Non-pigmented ciliary epithelial cell (primary cell): ENCODE data around the gene SLC35D2.
"Not testable (repeated sequence)": the region's sequence is repeated elsewhere in the genome, so short reads cannot be mapped to it uniquely, and the experiment has no call there.

Experiments
- DNase-seq: peaks from one replicate; pipeline ENCODE4 v3.0.0-alpha.2; 2010; ENCODE audit warnings: low read depth

The SLC35D2 gene

DNA sequence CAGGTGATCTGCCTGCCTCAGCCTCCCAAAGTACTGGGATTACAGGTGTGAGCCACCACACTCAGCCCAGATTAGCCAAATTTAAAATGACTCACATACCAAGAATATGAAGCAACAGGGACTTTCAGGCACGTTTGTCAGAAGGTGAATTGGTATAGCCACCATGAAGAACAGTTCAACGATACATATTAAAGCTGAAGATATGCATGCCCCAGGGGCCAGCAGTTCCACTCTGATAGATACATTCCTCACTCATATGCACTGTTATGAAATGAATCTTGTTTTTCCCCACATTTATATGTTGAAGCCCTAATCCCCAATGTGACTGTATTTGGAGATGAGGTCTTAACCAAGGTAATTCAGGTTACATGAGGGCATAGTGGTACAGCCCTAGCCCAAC lies 22.5 kb downstream of the SLC35D2 start:
- no peak for DNase-seq

DNA sequence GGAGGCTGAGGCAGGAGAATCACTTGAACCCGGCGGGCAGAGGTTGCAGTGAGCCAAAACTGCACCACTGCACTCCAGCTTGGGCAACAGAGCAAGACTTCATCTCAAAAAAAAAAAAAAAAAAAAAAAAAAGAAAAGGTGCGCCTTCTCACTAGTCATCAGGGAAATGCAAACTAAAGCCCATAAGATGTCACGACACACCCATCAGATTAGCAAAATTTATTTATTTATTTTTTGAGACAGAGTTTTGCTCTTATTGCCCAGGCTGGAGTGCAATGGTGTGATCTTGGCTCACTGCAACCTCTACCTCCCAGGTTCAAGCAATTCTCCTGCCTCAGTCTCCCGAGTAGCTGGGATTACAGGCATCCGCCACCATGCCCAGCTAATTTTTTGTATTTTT lies 23.0 kb downstream of the SLC35D2 start:
- DNase-seq: not testable (repeated sequence)

DNA sequence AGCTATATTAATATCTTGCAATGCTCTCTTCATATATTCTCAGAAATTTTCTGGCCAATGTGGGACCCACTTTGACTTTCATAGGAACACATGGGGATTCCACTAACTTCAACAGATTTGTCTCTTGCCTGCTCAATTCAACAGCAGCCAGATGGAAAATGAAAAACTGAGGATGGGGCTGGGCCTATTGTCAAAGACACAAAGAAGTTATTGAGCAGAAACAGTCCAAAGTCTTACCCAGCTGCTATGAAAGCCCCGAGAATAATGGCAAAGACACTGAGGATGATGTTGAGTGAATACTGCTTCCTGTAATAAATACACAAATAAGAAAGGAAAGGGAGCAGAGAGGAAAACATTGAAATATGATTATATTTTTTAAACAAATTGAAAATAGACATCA lies 32.6 kb downstream of the SLC35D2 start:
- no peak for DNase-seq

DNA sequence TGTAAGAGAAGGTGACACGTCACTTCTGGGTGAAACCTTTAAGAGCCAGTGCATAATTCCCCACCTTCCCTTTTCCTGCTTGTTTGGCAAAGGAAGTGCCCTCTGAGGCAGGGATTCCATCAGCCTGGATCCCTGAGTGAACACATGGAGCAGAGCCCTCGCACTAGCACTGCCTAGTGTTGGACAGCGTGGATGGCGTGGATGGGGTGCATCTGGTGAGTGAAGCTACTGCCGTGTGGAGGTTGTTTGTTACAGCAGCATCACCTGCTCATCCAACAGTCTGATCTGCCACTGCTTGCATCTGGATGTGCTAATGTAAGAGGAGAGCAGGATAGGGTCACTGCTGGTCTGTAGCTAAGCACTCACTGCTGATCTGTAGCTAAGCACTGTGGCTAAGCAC lies 35.2 kb downstream of the SLC35D2 start:
- no peak for DNase-seq

DNA sequence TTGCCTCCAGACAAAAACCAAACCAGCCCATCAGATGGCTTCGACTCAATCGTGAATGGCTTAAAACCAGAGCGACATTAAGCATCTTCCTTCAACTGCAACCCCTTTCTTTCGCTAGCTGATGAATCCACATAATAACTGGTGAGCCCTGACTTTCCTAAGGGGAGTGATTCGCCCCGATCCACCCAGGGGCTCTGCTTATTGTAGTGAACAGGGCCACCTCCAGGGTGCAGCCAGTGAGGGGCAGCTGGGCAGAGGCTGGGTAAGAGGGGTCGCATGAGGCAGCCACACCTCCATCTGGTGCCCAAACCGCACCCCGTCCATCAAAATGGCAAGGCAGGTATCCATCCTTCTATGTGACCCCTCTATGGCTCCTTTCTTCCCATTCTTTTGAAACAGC lies 38.0 kb downstream of the SLC35D2 start:
- DNase-seq: no peak

DNA sequence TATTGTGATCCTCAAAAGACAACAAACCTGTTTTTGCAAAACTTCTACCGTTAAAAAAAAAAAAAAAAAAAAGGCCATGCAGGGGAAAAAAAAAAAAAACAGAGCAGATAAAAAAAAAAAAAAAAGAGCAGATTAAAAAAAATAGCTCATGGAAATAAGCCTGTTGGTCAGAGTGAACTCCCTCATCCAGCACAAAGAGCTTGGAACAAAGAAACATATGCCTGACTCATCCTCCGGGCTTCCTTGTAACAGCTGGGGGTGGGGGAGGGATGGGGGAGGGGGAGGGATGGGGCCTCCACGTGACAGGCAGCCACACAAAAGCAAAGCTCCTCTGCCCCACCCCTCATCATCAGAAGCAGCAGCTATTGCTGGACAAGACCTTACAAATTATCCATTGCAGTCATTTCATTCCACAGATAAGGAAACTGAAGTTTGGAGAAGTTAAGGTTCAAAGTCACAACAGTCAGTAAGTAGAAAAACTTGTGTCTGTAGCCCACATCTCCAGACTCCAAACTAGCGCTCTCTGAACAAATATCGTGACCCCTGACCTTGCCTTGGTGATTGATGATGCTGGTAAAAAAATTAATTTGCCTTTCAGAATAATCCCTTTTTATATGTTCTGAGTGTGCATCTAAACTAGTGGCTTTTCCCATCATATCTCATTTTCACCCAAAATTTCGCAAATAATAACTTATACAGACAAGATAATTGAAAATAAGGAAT lies 38.9 kb downstream of the SLC35D2 start:
- peak; percentile 90 for DNase-seq

DNA sequence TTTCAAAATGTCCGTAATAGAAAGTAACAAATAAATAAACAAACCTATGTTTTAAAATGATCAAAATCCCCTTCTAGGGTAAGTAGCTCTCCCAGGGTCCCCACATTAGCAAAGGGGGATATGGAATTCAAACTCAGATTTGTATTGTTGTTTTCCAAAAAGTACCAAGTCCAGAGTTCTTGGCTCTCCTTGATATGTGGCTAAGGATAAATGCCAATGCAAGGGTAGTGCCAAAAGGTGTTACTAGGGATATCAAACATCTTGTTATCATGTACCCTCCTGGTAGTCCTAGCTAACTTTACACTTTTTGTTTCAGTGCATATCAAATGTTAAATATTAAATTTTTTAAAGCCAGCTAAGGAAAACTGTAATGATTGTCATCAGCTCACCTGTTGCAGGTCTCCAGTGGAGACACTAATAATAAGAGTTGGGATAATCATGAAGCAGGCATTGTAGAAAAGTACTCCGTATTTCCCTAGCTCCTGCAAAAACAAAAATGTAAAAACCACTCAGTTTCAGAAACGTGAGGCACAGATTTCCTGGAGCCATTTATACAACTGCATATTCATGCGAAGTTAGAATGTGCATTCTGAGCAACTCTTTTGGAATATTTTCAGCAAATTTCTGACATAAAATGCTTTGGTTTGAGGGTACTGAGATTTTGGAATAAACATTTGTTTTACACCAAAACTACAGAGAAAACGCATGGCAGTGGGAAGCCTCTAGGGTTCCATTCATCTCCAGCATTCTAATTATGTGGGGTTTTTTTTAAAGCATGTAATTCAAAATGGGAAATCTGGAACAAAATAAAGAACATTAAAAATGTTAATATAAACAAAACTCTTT lies 39.8 kb downstream of the SLC35D2 start:
- DNase-seq: no peak

DNA sequence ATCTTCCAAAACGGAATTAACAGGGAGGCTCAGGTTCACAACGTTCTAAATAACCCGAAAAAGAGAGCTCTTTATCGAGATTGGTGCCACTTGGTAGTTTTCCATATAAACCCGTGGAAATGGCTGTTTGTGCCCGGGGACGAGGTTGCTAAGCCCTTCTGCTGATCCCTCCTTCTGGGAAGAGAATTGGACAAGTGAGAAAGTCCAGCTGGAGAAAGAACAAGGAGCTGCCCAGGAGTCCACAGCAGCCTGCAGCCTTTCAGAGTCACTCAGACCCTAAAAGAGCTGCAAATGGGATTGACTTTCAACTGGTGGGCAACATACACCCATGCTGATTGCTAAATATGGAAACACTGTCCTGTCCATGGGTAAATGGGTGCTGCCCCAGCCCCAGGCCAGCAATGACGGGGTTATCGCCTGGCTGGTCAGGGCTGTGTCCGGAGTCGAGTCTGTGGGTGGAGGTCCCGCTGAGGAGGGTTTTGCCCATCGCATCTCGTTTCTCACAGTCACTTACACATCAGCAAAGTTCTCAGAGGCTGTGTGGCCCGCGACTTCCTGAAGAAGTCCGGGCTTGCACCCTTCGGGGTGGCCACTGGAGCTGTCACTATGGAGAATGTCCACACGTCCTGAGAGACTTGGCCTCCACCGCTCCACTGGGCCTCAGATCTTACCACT lies 40.8 kb downstream of the SLC35D2 start:
- no peak for DNase-seq

DNA sequence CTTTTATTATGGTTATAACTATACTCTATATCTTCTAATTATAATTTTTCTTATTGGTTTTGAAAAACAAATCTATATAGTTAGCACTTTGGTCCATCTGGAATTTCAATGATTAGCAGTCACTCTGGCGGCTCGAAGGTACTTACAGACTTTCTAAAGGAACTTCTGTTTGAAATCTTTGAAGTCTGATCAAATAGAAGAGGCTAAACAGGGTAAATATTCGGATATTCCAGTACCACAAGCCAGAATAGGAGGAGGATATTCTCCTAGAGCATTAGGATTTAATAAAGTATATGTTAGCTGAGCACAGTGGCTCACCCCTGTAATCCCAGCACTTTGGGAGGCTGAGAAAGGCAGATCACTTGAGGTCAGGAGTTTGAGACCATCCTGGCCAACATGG lies 42.8 kb downstream of the SLC35D2 start:
- DNase-seq: no peak

DNA sequence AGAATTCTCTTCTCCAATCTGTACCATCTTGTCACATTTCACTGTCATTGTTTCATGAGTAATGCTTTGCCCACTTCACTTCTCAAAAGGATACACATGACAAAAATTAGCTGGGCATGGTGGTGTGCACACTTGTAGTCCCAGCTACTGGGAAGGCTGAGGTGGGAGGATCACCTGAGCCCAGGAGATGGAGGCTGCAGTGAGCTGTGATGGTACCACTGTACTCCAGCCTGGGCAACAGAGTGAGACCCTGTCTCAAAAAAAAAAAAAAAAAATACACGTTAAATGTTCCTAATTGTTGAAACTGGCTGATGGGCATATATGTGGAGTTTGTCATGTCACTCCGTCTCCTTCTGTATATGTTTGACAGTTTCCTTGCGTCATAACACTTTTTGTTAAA lies 45.2 kb downstream of the SLC35D2 start:
- DNase-seq: no peak

DNA sequence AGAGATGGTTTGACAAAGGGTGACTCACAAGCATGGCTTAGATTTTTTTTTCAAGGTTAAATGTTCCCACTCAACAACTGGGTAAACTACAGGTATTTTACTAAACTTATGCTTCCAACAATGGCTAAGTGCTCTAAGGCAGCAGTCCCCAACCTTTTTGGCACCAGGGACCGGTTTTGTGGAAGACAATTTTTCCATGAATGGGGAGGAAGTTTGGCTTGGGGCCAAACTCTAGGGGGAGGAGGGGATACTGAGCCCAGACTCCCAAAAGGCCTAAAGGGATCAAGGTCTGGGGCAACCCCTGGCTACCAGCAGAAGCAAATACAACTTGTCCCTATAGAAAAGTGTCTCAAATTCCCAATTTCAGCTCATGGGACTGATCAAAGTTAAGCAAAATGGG lies 49.6 kb downstream of the SLC35D2 start:
- DNase-seq: no peak

DNA sequence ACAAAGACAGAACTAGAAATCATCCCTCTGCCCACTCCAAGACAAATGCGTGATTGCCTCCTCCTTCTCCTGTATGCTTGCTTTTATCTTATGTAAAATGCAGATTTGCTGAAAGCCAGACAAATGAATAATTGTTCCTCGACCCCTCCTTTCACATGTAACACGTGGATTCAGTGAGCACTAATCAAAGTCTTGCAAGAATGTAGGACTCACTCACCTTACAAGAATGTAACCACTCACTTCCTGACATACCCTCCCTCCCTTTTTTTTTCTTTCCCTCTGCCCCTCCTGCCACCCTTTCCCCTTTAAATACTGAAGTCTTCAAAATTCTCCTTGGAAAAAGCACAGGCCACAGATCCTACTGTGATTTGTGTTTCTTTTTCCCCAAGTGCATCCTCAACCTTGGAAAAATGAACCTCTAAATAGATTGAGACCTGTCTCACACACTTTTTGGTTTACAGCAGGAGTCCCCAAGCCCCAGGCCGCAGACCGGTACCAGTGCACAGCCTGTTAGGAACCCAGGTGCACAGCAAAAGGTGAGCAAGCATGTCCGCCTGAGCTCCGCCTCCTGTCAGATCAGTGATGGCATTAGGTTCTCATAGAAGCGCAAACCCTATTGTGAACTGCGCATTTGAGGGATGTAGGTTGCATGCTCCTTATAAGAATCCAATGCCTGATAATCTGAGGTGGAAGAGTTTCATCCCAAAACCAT lies 52.1 kb downstream of the SLC35D2 start:
- DNase-seq: no peak

DNA sequence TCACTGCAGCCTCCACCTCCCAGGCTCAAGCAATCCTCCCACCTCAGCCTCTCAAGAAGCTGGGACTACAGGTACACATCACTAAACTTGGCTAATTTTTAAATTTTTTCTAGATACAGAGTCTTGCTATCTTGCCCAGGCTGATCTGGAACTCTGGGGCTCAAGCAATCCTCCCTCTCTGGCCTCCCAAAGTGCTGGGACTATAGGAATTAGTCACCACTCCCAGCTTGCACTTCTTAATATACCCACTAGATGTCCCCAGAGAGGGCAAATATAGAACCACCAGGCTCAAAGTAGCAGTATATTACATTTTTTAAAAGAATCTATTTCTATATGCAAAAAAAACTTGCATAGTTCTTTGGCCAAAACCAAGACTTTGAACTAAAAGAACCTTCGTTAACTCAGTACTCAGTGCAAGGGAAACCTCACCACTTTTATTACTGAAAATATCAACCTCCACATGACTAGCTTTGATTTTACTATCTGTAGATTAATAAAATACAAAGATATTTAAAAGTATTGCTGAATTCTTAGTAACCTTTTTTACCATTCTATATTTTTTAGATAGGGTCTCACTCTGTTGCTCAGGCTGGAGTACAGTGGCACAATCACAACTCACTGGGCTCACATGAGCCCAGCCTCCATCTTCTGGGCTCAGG lies 55.7 kb downstream of the SLC35D2 start:
- DNase-seq: no peak

DNA sequence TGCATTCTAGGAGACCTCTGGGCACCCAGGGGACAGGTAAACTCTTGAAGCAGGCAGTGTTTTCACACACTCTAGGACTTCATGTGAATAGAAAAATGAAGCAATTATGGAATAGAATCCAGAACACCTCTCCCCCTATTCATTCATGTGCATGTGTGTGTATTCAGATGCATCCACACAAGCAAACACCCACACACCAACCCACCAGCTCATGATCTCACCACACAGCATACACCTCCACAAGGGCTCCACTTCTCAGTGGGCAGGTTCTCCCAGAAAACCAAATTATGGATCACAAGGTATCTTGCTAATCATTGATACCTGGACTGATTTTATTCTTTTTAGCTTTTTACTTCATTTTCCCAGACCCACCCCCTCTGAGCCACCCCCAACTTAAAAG lies 60.3 kb downstream of the SLC35D2 start:
- no peak for DNase-seq

DNA sequence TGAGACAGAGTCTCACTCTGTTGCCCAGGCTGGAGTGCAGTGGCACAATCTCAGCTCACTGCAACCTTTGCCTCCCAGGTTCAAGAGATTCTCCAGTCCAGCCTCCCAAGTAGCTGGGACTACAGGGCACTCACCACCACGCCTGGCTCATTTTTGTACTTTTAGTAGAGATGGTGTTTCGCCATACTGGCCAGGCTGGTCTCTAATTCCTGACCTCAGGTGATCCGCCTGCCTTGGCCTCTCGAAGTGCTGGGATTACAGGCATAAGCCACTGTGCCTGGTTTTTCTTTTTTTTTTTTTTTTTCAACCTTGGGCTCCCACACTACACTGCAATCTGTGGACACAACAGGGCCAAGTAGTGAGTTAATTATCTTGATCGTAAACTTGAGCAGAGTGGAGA lies 60.8 kb downstream of the SLC35D2 start:
- DNase-seq: not testable (repeated sequence)

DNA sequence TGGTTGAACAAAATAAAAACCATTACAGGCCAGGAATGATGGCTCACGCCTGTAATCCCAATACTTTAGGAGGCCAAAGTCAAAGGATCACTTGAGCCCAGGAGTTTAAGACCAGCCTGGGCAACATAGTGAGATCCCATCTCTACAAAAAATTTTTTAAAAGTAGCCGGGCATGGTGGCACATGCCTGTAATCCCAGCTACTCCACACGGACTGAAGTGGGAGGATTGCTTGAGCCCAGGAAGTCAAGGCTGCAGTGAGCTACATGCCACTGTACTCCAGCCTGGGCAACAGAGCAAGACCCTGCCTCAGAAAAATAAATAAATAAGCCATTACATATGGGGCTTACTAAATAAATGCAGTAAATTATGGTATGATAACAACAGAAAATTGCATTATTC lies 61.3 kb downstream of the SLC35D2 start:
- not testable (repeated sequence) for DNase-seq

DNA sequence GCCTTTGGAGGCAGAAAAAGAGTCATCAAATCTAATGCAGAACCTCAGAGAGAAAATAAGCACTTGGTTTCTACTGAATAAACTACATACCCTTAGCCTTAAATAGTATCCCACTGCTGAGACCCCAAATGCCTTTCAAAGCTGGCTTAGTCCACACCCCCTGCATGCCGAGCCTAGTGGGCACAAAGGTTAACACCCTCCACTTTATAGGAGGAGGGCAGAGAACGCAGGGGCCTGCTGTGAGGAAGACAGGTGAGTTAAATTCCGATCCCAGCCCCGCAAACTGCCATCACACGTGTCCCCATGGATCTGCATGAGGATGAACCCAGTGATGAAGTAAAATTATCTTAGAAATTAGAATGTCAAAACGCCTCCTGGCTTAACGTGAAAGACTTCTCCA lies 62.0 kb downstream of the SLC35D2 start:
- DNase-seq: no peak

DNA sequence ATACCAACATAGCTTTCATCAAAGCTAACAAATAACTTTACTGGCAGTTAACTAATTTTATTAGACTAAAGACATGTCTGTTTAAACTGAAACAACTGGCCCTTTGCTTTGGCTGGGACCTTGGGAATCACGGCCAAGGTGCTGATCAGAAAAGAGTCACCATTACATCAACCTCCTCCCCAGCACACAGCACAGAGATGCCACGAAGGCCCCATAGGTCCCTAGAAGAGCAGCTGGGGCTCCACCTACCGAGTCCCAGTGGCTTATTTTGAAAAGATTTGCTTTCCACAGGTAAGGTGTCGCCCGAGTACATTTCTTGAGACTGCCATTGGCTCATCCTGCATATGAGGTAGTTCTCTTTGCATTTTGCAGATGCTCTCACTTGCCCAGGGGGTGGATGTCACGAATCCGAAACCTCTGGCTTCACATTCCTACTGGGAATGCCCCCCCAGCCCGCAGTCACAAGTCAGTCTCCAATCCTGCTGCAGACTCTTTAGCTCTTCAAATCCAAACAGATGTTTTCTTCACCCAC lies 62.7 kb downstream of the SLC35D2 start:
- DNase-seq: no peak

DNA sequence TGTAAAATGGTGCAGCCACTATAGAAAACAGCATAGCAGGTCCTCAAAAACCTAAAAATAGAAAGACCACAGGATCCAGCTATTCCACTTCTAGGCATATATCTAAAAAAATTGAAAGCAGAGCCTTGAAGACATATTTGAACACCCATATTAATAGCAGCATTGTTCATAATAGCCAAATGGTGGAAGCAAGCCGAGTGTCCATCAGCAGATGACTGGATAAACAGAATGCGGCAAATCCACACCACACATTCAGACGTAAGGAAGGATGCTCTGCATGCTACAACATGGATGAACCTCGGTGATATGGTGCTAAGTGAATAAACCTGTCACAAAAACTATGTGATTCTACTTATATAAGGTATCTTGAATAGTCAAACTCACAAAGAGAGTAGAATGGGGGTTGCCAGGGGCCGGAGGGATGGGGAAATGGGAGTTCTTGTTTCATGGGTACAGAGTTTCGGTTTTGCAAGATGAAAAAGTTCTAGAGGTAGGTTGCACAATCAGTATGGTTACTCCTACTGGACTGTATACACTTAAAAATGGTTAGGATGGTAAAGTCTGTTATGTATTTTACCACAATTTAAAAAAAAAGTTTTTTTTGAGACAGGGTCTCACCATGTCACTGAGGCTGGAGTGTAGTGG lies 64.5 kb downstream of the SLC35D2 start:
- DNase-seq: no peak

DNA sequence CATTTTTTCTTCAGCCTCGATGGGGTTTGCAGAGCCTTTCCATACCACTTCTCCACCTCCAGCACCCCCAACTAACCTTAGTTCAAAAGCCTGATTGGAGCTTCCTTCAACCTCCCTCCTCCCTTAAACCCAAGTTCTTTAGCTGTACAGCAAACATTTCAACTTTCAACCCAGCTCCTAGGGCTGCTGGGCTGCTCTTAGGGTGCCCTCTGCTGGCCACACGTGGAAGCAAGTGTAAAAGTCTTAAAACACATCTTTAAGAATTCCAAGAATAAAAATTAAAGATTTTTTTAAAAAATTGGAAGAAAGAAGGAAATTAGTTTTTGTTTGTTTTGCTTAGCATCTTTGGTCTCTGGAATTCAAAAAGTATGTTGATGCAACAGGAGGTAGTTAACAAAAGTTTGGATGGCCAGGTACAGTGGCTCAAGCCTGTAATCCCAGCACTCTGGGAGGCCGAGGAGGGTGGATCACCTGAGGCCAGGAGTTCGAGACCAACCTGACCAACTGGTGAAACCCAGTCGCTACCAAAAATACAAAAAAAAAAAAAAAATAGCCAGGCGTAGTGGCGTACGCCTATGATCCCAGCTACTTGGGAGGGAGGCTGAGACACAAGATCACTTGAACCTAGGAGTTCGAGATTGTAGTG lies 66.1 kb downstream of the SLC35D2 start:
- DNase-seq: no peak

DNA sequence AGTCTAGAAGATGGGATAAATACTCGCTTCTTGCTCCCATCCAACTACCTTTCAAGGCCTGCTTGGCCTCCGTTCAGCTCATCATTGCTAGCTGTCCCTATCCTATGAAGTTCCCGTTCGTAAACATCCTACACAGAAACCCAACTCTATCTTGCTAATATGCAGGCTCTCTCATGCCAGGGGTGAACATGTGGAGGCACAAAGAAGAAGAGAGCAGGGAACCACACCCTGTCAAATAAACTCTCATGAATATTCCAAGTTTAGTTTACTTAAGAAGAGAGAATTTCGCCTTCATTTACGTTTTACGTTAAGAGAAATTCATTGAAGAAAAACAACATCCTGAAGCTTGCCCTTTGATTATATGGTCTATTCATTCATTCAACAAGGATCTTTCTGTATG lies 73.7 kb downstream of the SLC35D2 start:
- DNase-seq: no peak
